B cell (primary cell): Measurements from ENCODE around the gene GPR21. TPM values are rescaled to one million over a fixed set of nuclear protein-coding genes. Genes with fewer than 3 reads are reported as not detected.

Experiments used
- ATAC-seq: fragments of 200-7000 bp; cut with Tn5 transposase; one replicate; pipeline ENCODE4 v1.10.0; 2021; ENCODE audit warnings: low read depth, mild to moderate bottlenecking, moderate number of reproducible peaks, moderate library complexity
- CTCF ChIA-PET: fragments of 350-600 bp; sonication (Branson Sonifier 250); formaldehyde crosslinking; loops from one replicate; lab custom pipeline; 2021; ENCODE audit warnings: antibody characterized with exemption, inconsistent platforms; lab: Charles Lee
- POLR2A ChIA-PET: fragments of 350-600 bp; sonication (Branson Sonifier 250); formaldehyde crosslinking; loops from one replicate; lab custom pipeline; 2021; ENCODE audit warnings: antibody characterized with exemption; lab: Charles Lee
- DNase-seq: peaks from one replicate; pipeline ENCODE4 v3.0.0; 2013
- H2AFZ ChIP-seq: 2 replicates; pipeline ENCODE4 v1.6.1; 2012; ENCODE audit warnings: mild to moderate bottlenecking, low read depth, low read length; ENCODE audit not compliant: insufficient read depth, poor library complexity, severe bottlenecking
- H3K27ac ChIP-seq, 2 donors: 1 replicate in 1 of 2; 2 replicates in 1 of 2; pipeline ENCODE4 v1.5.1; 2012 to 2013; ENCODE audit warnings: low read length in 2 of 2, mild to moderate bottlenecking in 2 of 2, moderate library complexity in 1 of 2
- H3K27me3 ChIP-seq, 4 experiments: fragments of 200-600 bp in 1 of 4; sonication (generic) in 1 of 4; replicated peaks in 1 of 4; 1 replicate in 2 of 4; 2 replicates in 2 of 4; pipeline versions ENCODE4 v1.6.1 to v1.7.0; 2013 to 2016; ENCODE audit warnings: low read length in 3 of 4, mild to moderate bottlenecking in 2 of 4, mixed read lengths in 1 of 4, moderate library complexity in 1 of 4; ENCODE audit not compliant: insufficient read depth in 4 of 4, control insufficient read depth in 3 of 4; ENCODE audit errors: control extremely low read depth in 1 of 4
- H3K36me3 ChIP-seq, 2 experiments: replicated peaks in 1 of 2; 1 replicate in 1 of 2; 2 replicates in 1 of 2; pipeline versions ENCODE4 v1.6.1 to v1.7.1; 2013; ENCODE audit warnings: low read length in 1 of 2; ENCODE audit not compliant: insufficient read depth in 2 of 2, control insufficient read depth in 1 of 2; ENCODE audit errors: control extremely low read depth in 1 of 2, extremely low read depth in 1 of 2
- H3K4me1 ChIP-seq, 2 donors: fragments of 200-600 bp in 1 of 2; sonication (generic) in 1 of 2; 1 replicate in 1 of 2; 2 replicates in 1 of 2; pipeline versions ENCODE4 v1.5.1 to v1.6.1; 2013 to 2017; ENCODE audit warnings: low read length in 2 of 2; ENCODE audit not compliant: control insufficient read depth in 2 of 2, insufficient read depth in 2 of 2
- H3K4me2 ChIP-seq: replicated peaks from 2 replicates; pipeline ENCODE3; 2012; ENCODE audit warnings: mild to moderate bottlenecking, low read depth, low read length; ENCODE audit not compliant: poor library complexity, severe bottlenecking
- H3K4me3 ChIP-seq, 5 experiments: fragments of 200-600 bp in 1 of 5; sonication (generic) in 1 of 5; 1 replicate in 3 of 5; 2 replicates in 2 of 5; pipeline versions ENCODE4 v1.5.1 to v1.7.0; 2011 to 2016; ENCODE audit warnings: low read length in 4 of 5, mild to moderate bottlenecking in 4 of 5, low read depth in 2 of 5, control low read depth in 1 of 5, moderate library complexity in 1 of 5; ENCODE audit not compliant: insufficient read depth in 1 of 5; ENCODE audit errors: control extremely low read depth in 1 of 5, extremely low read depth in 1 of 5
- H3K79me2 ChIP-seq: fragments of 200-600 bp; sonication (generic); one replicate; pipeline ENCODE4 v1.6.0; 2016; ENCODE audit warnings: low read length; ENCODE audit not compliant: control insufficient read depth, insufficient read depth
- H3K9ac ChIP-seq: fragments of 200-600 bp; sonication (generic); 2 replicates; pipeline ENCODE4 v1.6.1; 2017; ENCODE audit warnings: mild to moderate bottlenecking, low read length, moderate library complexity
- H3K9me3 ChIP-seq, 3 donors: one replicate each; pipeline versions ENCODE4 v1.6.1 to v1.7.1; 2013; ENCODE audit warnings: low read length in 2 of 3; ENCODE audit not compliant: control insufficient read depth in 2 of 3, insufficient read depth in 1 of 3; ENCODE audit errors: control extremely low read depth in 1 of 3
- H4K20me1 ChIP-seq: 2 replicates; pipeline ENCODE4 v1.6.0; 2012; ENCODE audit warnings: mild to moderate bottlenecking, low read length; ENCODE audit not compliant: insufficient read depth, control insufficient read depth, poor library complexity, severe bottlenecking
- H3K27ac Mint-ChIP-seq: one replicate; pipeline ENCODE4 v1.8.0; 2021; ENCODE audit warnings: mixed read lengths
- H3K27me3 Mint-ChIP-seq: one replicate; pipeline ENCODE4 v1.8.0; 2021; ENCODE audit warnings: mixed read lengths
- H3K4me1 Mint-ChIP-seq: one replicate; pipeline ENCODE4 v1.8.0; 2021; ENCODE audit warnings: mixed read lengths
- H3K4me3 Mint-ChIP-seq: one replicate; pipeline ENCODE4 v1.8.0; 2021; ENCODE audit warnings: mixed read lengths
- H3K9me3 Mint-ChIP-seq: one replicate; pipeline ENCODE4 v1.8.0; 2022; ENCODE audit warnings: mixed read lengths; ENCODE audit not compliant: insufficient read depth
- CTCF ChIP-seq: fragments of 200-600 bp; IDR thresholded peaks from one replicate; pipeline ENCODE4 v1.8.0; 2022; ENCODE audit warnings: antibody characterized with exemption, mild to moderate bottlenecking
- EZH2 ChIP-seq: IDR thresholded peaks from 2 replicates; pipeline ENCODE4 v1.6.1; 2012; ENCODE audit warnings: borderline replicate concordance, low read depth, mild to moderate bottlenecking, moderate library complexity, low read length; ENCODE audit not compliant: insufficient read depth, poor library complexity, severe bottlenecking
- WGBS: methylation state at CpG from one replicate; pipeline ENCODE4 v1.1.5; 2013; ENCODE audit warnings: missing lambda C conversion rate; ENCODE audit not compliant: insufficient coverage; 5-methylcytosine and 5-hydroxymethylcytosine counted together
- intact Hi-C: fragments of 100-400 bp; cut with micrococcal nuclease; formaldehyde crosslinking; loops from one replicate; pipeline ENCODE4 v1.10.0; 2022
- polyA plus RNA-seq: library from polyadenylated mRNA; depleted of rRNA; stranded (reverse); fragments of >200 nt; gene quantifications from 2 replicates; pipeline ENCODE4 v1.2.3, GENCODE V29; 2012
- total RNA-seq, 2 donors: library from RNA; stranded (reverse); fragments of 120-200 nt in 1 of 2; gene quantifications; 1 replicate in 1 of 2; 2 replicates in 1 of 2; pipeline versions ENCODE4 v1.2.3 to v1.2.4, GENCODE V29; 2013 to 2022

The GPR21 gene
- total and polyA plus RNA-seq, 2 donors (not counting 1 experiment from before 2014, with no cell fraction given) = 0.13 to 2.5 TPM

- ATAC-seq (no peak), DNase-seq (no peak)
- Histone ChIP-seq H3K4me2 (no peak overlapping the region), H2AFZ (no peak overlapping the region), H3K27me3 (no peaks in the 10 kb centered on the region), H3K36me3 (peaks cover 0 to 28% of the 10 kb centered on the region in 2 experiments), H3K79me2 (no peaks in the 10 kb centered on the region), H3K4me1 (no peaks in the 10 kb centered on the region), H3K27ac (no peak overlapping the region), H3K9me3 (no peaks in the 10 kb centered on the region), H3K4me3 (no peak overlapping the region), H4K20me1 (no peaks in the 10 kb centered on the region), H3K9ac (no peak overlapping the region)
- ChIA-PET POLR2A (no interaction called here), CTCF (no interaction called here)
- intact Hi-C loops = no loop called here
- Mint-ChIP-seq H3K4me3 (no peak overlapping the region), H3K9me3 (no peaks in the 10 kb centered on the region), H3K27ac (no peak overlapping the region), H3K27me3 (no peaks in the 10 kb centered on the region), H3K4me1 (no peaks in the 10 kb centered on the region)
- TF ChIP-seq EZH2 (no peak), CTCF (no peak)
- no CpG with 5 or more reads among the region's 2 CpGs for WGBS
Observed at GRCh38 chr9:123064716-123065115, 31.2 kb downstream of the GPR21 start.

GRCh38 chr9:123065196-123065595 is 31.7 kb downstream of the GPR21 start:
- no peaks in the 10 kb centered on the region for H4K20me1 ChIP-seq
- no peaks in the 10 kb centered on the region for H3K9me3 ChIP-seq
- Mint-ChIP-seq H3K27ac (no peak overlapping the region), H3K9me3 (no peaks in the 10 kb centered on the region), H3K27me3 (no peaks in the 10 kb centered on the region), H3K4me3 (no peak overlapping the region), H3K4me1 (no peaks in the 10 kb centered on the region)
- ATAC-seq (no peak), DNase-seq (no peak)
- WGBS = no CpG with 5 or more reads among the region's 2 CpGs
- no peak overlapping the region for H3K4me3 ChIP-seq
- H2AFZ ChIP-seq = no peak overlapping the region
- TF ChIP-seq CTCF (no peak), EZH2 (no peak)
- H3K9ac ChIP-seq = no peak overlapping the region
- ChIA-PET POLR2A (no interaction called here), CTCF (no interaction called here)
- no peak overlapping the region for H3K27ac ChIP-seq
- no peaks in the 10 kb centered on the region for H3K27me3 ChIP-seq
- H3K4me2 ChIP-seq = no peak overlapping the region
- H3K79me2 ChIP-seq = no peaks in the 10 kb centered on the region
- no peaks in the 10 kb centered on the region for H3K4me1 ChIP-seq
- intact Hi-C loops = no loop called here
- peaks cover 0 to 30% of the 10 kb centered on the region in 2 experiments for H3K36me3 ChIP-seq
